Measurements from ENCODE around the gene LIPC.

DNA sequence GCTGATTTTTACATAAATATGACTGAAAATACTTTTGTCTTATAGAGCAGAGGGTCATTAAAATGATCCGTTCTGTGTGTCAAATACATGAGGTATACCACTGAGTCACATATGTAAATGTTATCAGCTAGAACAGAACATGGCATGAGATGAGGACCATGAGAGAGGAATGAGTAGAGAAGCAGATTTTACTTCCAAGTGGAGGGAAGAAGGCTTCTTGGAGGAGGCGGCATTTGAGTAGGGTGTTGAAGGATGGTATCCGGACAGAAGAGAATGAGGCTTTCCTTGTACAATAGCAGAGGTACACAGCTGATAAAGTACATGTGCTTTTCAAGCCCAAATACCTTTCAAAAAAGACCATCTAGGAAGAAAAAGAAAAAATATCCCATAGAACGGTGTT lies 4.8 kb downstream of the LIPC start:
- TF ChIP-seq CTCF (IDR thresholded peaks at IDR 0.05) (no peak), POLR2A (IDR thresholded peaks at IDR 0.05) (no peak)

Measured in thyroid gland (tissue), 4 donors.